Uterus (tissue), 4 donors: Measurements from ENCODE around the gene STRA6. TPM values are rescaled to one million over a fixed set of nuclear protein-coding genes. Genes with fewer than 3 reads are reported as not detected.
"Not testable (repeated sequence)": the region's sequence is repeated elsewhere in the genome, so short reads cannot be mapped to it uniquely, and the experiment has no call there.

ENCODE experiments used
- DNase-seq, 2 donors: peaks; one replicate each; pipeline ENCODE4 v3.0.0-alpha.2; 2019 to 2020
- H3K27ac ChIP-seq, 2 donors: fragments of 200-600 bp; sonication (generic); 1 replicate in 1 of 2; 2 replicates in 1 of 2; pipeline ENCODE4 v1.5.1; 2016 to 2018
- H3K27me3 ChIP-seq, 2 donors: fragments of 200-600 bp; sonication (generic); one replicate each; pipeline ENCODE4 v1.5.1; 2018 to 2019; ENCODE audit warnings: control low read depth in 1 of 2
- H3K36me3 ChIP-seq, 2 donors: fragments of 200-600 bp; sonication (generic); one replicate each; pipeline ENCODE4 v1.5.1; 2019; ENCODE audit warnings: control low read depth in 1 of 2
- H3K4me1 ChIP-seq, 2 donors: fragments of 200-600 bp; sonication (generic); one replicate each; pipeline ENCODE4 v1.5.1; 2018 to 2019; ENCODE audit warnings: control low read depth in 1 of 2
- H3K4me3 ChIP-seq, 2 donors: fragments of 200-600 bp; sonication (generic); 1 replicate in 1 of 2; 2 replicates in 1 of 2; pipeline ENCODE4 v1.5.1; 2018 to 2019; ENCODE audit warnings: mild to moderate bottlenecking in 1 of 2
- H3K9me3 ChIP-seq, 2 donors: fragments of 200-600 bp; sonication (generic); one replicate each; pipeline ENCODE4 v1.5.1; 2019; ENCODE audit warnings: control low read depth in 1 of 2
- CTCF ChIP-seq, 4 experiments: fragments of 200-600 bp in 2 of 4; fragments of 450-650 bp in 2 of 4; sonication (generic) in 2 of 4; IDR thresholded peaks; one replicate each; pipeline ENCODE4 v1.5.1; 2016 to 2019; ENCODE audit warnings: antibody characterized with exemption in 4 of 4, mild to moderate bottlenecking in 2 of 4, moderate library complexity in 1 of 4
- POLR2A ChIP-seq, 2 donors: fragments of 450-650 bp; IDR thresholded peaks; one replicate each; pipeline ENCODE4 v1.6.1; 2016; ENCODE audit warnings: antibody characterized with exemption in 2 of 2, mild to moderate bottlenecking in 1 of 2, moderate library complexity in 1 of 2
- intact Hi-C: fragments of 100-400 bp; cut with DNase I; formaldehyde crosslinking; loops from one replicate; pipeline ENCODE4 v1.15.1; 2023; ENCODE audit warnings: low total_unique reads
- total RNA-seq, 4 donors: library from RNA; depleted of rRNA in 3 of 4; stranded (reverse); fragments of >200 nt in 3 of 4; gene quantifications; one replicate each; pipeline versions ENCODE4 v1.1.0 to v1.2.4, GENCODE V29; 2014 to 2023
- donor health status: DM: yes; HTN: yes; CAD: no.

STRA6 gene
- total RNA-seq, 4 donors from 2014 or later: 0.26 to 62.6 (median 11.6) TPM; not detected in 1

GRCh38 chr15:74170071-74170844, 32.3 kb downstream of the STRA6 start:
- peak; percentile 43 to 58 for DNase-seq
- no peaks in the 10 kb centered on the region for H3K9me3 ChIP-seq
- H3K27me3 ChIP-seq: no peaks in the 10 kb centered on the region
- H3K4me1 ChIP-seq: peaks cover 7 to 19% of the 10 kb centered on the region in 2 donors
- TF ChIP-seq CTCF (IDR thresholded peaks at IDR 0.05) (no peak), POLR2A (IDR thresholded peaks at IDR 0.05) (no peak)
- intact Hi-C loops: no loop called here
- peak overlapping the region; percentile 54 to 97 for H3K27ac ChIP-seq
- H3K4me3 ChIP-seq: no peak overlapping the region
- H3K36me3 ChIP-seq: no peaks in the 10 kb centered on the region

- DNase-seq: peak; percentile 42 to 66
- H3K4me1 ChIP-seq: peaks cover 7 to 19% of the 10 kb centered on the region in 2 donors
- H3K27me3 ChIP-seq: no peaks in the 10 kb centered on the region
- H3K36me3 ChIP-seq: no peaks in the 10 kb centered on the region
- TF ChIP-seq CTCF (IDR thresholded peaks at IDR 0.05) (no peak), POLR2A (IDR thresholded peaks at IDR 0.05) (no peak)
- H3K4me3 ChIP-seq: no peak overlapping the region
- intact Hi-C loops: no loop called here
- no peaks in the 10 kb centered on the region for H3K9me3 ChIP-seq
- H3K27ac ChIP-seq: peak overlapping the region; percentile 32 to 65
Observed at GRCh38 chr15:74168711-74169126, 33.9 kb downstream of the STRA6 start.

DNA sequence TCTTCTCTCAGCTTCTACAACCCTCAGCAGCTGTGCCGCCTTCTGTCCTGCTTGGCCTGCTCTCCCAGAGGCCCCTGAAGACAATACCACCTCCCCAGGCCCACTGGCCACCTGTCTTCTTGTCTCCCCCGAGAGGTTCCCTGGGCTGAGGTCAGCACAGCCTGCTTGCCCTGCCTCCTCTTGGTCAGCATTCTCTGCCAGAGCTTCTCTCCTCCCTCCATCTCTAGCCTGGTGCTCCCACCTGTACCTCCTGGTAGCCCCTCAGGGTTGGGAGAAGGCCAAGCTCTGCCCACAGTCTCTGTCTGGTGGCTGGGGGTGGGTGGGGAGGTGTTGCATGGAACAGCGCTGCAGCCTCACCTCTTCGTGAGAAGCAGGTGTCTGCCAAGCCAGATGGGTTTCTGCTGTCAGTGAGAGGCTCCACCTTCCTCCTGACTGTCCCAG, 34.7 kb downstream of the STRA6 start:
- peak overlapping the region in 1 of 2 donors; percentile 65 for H3K27ac ChIP-seq
- H3K36me3 ChIP-seq: no peaks in the 10 kb centered on the region
- H3K9me3 ChIP-seq: no peaks in the 10 kb centered on the region
- no peak overlapping the region for H3K4me3 ChIP-seq
- H3K4me1 ChIP-seq: peaks cover 7 to 19% of the 10 kb centered on the region in 2 donors
- H3K27me3 ChIP-seq: no peaks in the 10 kb centered on the region
- intact Hi-C loops: no loop called here
- no peak for DNase-seq
- TF ChIP-seq CTCF (IDR thresholded peaks at IDR 0.05) (no peak), POLR2A (IDR thresholded peaks at IDR 0.05) (no peak)

- Histone ChIP-seq H3K4me1 (peaks cover 0 to 19% of the 10 kb centered on the region in 2 donors), H3K36me3 (no peaks in the 10 kb centered on the region), H3K27me3 (no peaks in the 10 kb centered on the region), H3K4me3 (no peak overlapping the region), H3K27ac (no peak overlapping the region), H3K9me3 (no peaks in the 10 kb centered on the region)
- TF ChIP-seq CTCF (IDR thresholded peaks at IDR 0.05): no peak
- no peak for TF ChIP-seq POLR2A (IDR thresholded peaks at IDR 0.05)
- no peak for DNase-seq
- intact Hi-C loops: no loop called here
Observed at GRCh38 chr15:74165461-74165860, 37.1 kb downstream of the STRA6 start.

- H3K4me3 ChIP-seq, DNase-seq, H3K9me3 ChIP-seq, H3K27me3 ChIP-seq, intact Hi-C loops, H3K36me3 ChIP-seq, H3K4me1 ChIP-seq, H3K27ac ChIP-seq: not testable (repeated sequence)
Observed at GRCh38 chr15:74162195-74162536, 40.4 kb downstream of the STRA6 start.

DNA sequence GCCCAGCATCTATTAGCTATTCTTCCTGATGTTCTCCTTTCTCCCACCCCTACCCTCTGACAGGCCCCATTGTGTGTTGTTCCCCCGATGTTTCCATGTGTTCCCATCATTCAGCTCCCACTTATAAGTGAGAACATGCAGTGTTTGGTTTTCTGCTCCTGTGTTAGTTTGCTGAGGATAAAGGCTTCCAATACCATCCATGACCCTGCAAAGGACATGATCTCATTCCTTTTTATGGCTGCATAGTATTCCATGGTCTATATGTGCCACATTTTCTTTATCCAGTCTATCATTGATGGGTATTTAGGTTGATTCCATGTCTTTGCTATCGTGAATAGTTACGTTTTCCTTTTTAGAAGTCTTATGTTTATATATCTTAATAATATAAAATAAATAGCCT, 42.2 kb downstream of the STRA6 start:
- H3K4me3 ChIP-seq, H3K4me1 ChIP-seq, H3K9me3 ChIP-seq, H3K27ac ChIP-seq, H3K27me3 ChIP-seq, H3K36me3 ChIP-seq, intact Hi-C loops, DNase-seq: not testable (repeated sequence)
